ENCODE results near the gene THAP3. TPM values are rescaled to one million over a fixed set of nuclear protein-coding genes. Genes with fewer than 3 reads are reported as not detected.

THAP3 gene
- total RNA-seq, 1 experiment from 2014 or later, result 11.5 TPM

GRCh38 chr1:6590046-6590445 lies 34.6 kb upstream of the THAP3 start:
- no peak for TF ChIP-seq CTCF (IDR thresholded peaks at IDR 0.05; ENCODE audit: unreplicated experiment)
- CTCF ChIA-PET, result no interaction called here
- Mint-ChIP-seq H3K4me3 (ENCODE audit: low read depth, unreplicated experiment) (no peak overlapping the region), H3K4me1 (ENCODE audit: low read depth, unreplicated experiment) (no peaks in the 10 kb centered on the region), H3K9me3 (ENCODE audit: low read depth, unreplicated experiment) (no peaks in the 10 kb centered on the region), H3K27me3 (ENCODE audit: unreplicated experiment) (no peaks in the 10 kb centered on the region), H3K27ac (ENCODE audit: unreplicated experiment) (no peak overlapping the region), H3K36me3 (ENCODE audit: insufficient read depth, unreplicated experiment) (peaks cover 6% of the 10 kb centered on the region)
- DNase-seq, result no peak
- intact Hi-C loops (cut with micrococcal nuclease; ENCODE audit: unreplicated experiment), result no loop called here
- BruUV-seq (replicated peaks), result no TSS peak

DNA sequence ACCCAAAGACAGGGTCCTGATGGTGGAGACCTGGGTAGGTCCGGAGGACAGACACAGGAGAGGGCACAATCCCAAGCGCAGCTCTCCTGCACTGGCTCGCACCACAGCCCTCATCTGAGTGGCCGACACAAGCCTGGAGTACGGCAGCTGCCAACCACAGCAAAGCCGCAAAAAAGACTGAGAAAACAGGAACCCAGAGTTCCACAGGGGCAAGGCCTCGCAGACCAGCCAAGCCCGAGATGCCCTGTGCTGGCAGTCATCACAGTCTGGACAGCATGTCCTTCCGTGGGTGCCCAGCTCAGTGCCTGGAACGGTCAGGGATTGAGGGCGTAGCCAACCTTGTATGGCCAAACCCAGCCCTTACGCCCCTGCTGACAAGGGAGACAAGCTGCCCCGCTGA lies 33.4 kb upstream of the THAP3 start:
- Mint-ChIP-seq H3K27ac (ENCODE audit: unreplicated experiment) (no peak overlapping the region), H3K36me3 (ENCODE audit: insufficient read depth, unreplicated experiment) (peaks cover 13% of the 10 kb centered on the region), H3K4me1 (ENCODE audit: low read depth, unreplicated experiment) (no peaks in the 10 kb centered on the region), H3K27me3 (ENCODE audit: unreplicated experiment) (no peaks in the 10 kb centered on the region), H3K4me3 (ENCODE audit: low read depth, unreplicated experiment) (no peak overlapping the region), H3K9me3 (ENCODE audit: low read depth, unreplicated experiment) (no peaks in the 10 kb centered on the region)
- no peak for TF ChIP-seq CTCF (IDR thresholded peaks at IDR 0.05; ENCODE audit: unreplicated experiment)
- intact Hi-C loops (cut with micrococcal nuclease; ENCODE audit: unreplicated experiment), result no loop called here
- no peak for DNase-seq
- CTCF ChIA-PET, result no interaction called here
- BruUV-seq (replicated peaks), result no TSS peak

GRCh38 chr1:6591644-6592043 lies 33.0 kb upstream of the THAP3 start:
- CTCF ChIA-PET, result no interaction called here
- TF ChIP-seq CTCF (IDR thresholded peaks at IDR 0.05; ENCODE audit: unreplicated experiment), result no peak
- BruUV-seq (replicated peaks), result no TSS peak
- H3K4me3 Mint-ChIP-seq (ENCODE audit: low read depth, unreplicated experiment), result no peak overlapping the region
- H3K9me3 Mint-ChIP-seq (ENCODE audit: low read depth, unreplicated experiment), result no peaks in the 10 kb centered on the region
- no peaks in the 10 kb centered on the region for H3K27me3 Mint-ChIP-seq (ENCODE audit: unreplicated experiment)
- H3K4me1 Mint-ChIP-seq (ENCODE audit: low read depth, unreplicated experiment), result no peaks in the 10 kb centered on the region
- intact Hi-C loops (cut with micrococcal nuclease; ENCODE audit: unreplicated experiment), result no loop called here
- H3K36me3 Mint-ChIP-seq (ENCODE audit: insufficient read depth, unreplicated experiment), result peaks cover 17% of the 10 kb centered on the region
- H3K27ac Mint-ChIP-seq (ENCODE audit: unreplicated experiment), result no peak overlapping the region
- DNase-seq, result no peak

DNA sequence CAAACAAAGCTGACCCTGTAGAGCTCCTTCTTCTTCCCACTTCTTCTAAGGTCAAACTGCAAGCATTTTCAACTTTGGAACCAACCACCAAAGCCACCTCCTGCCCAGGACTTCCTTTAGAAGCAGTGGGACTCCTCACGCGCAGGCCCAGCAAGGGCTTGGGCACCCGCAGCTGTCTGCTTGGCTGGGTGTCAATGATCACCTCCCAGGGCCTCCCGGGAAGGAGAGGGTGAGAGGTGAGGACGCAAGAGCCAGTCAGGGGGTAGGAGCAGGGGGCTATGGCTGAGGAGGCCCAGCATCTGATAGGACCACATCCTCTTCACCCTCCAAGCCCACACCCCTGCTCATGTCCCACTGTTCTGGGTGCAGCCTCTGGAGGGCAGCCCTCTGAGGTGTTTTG lies 32.2 kb upstream of the THAP3 start:
- H3K4me3 Mint-ChIP-seq (ENCODE audit: low read depth, unreplicated experiment), result no peak overlapping the region
- no peak for TF ChIP-seq CTCF (IDR thresholded peaks at IDR 0.05; ENCODE audit: unreplicated experiment)
- H3K27me3 Mint-ChIP-seq (ENCODE audit: unreplicated experiment), result no peaks in the 10 kb centered on the region
- no peaks in the 10 kb centered on the region for H3K4me1 Mint-ChIP-seq (ENCODE audit: low read depth, unreplicated experiment)
- H3K9me3 Mint-ChIP-seq (ENCODE audit: low read depth, unreplicated experiment), result no peaks in the 10 kb centered on the region
- no TSS peak for BruUV-seq (replicated peaks)
- H3K27ac Mint-ChIP-seq (ENCODE audit: unreplicated experiment), result no peak overlapping the region
- CTCF ChIA-PET, result no interaction called here
- intact Hi-C loops (cut with micrococcal nuclease; ENCODE audit: unreplicated experiment), result no loop called here
- H3K36me3 Mint-ChIP-seq (ENCODE audit: insufficient read depth, unreplicated experiment), result peaks cover 17% of the 10 kb centered on the region
- DNase-seq, result no peak

Data from Calu3 (cell line).